Measurements from ENCODE around the gene ITGB1.
"Not testable (repeated sequence)": the region's sequence is repeated elsewhere in the genome, so short reads cannot be mapped to it uniquely, and the experiment has no call there.

Gene ITGB1

DNA sequence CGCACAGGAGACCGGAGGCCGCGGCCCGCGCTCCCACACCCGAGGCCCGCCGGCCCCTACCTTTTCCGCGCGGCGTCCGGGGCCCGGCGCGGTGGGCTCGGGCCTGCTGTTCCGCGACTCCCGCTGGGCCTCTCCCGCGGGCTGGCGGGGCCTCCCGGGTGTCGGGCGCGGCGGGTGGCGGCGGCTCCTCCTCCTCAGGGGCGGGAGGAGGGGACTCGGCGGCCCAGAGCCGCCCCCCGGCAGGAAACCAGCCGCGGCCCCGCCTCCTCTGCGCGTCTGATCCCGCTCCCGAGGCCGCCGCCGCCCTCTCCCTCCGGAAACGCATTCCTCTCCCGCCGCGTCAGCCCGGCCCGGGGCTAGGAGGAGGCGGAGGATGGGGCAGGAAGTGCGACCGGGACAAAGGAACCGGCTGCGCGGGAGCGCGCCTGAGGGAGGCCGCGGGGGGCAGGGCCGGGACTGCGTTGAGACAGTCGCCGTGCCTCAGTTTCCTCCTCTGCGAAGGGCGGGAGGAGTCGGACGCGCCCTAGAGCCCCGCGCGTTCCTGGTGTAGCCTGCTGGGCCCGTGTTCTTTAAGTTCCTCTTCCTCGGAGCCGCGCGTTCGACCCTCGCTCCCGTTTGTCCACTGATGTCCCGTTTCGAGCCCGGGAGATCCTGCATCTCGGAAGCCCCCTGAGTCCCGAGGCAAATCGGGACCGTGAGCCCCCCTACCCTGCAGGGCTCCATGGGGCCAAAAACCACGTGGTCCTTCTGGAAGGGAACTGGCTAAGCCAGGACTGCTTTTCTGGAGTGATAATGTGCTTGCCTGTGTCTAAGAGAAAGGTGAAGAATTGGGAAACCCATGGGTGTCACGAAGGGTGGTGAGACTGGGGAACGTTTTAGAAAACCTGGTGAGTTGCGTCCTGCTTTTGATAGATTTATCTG lies at the start of gene ITGB1:
Gene ITGB1, minus strand, starts transcription at position 146 of the 921 bp plus-strand sequence. CDS start 22,672 bp downstream, outside the sequence.
- Mint-ChIP-seq H3K27me3 (ENCODE audit: low read depth, poor library complexity) (no peaks in the 10 kb centered on the region), H3K9me3 (no peaks in the 10 kb centered on the region), H3K4me3 (peak within 1 kb of the TSS; percentile 95), H3K36me3 (ENCODE audit: low read depth) (no peaks in the 10 kb centered on the region), H3K27ac (peak within 1 kb of the TSS; percentile 100), H3K4me1 (peaks cover 77% of the 10 kb centered on the region)
- TF ChIP-seq, protein P1, sequence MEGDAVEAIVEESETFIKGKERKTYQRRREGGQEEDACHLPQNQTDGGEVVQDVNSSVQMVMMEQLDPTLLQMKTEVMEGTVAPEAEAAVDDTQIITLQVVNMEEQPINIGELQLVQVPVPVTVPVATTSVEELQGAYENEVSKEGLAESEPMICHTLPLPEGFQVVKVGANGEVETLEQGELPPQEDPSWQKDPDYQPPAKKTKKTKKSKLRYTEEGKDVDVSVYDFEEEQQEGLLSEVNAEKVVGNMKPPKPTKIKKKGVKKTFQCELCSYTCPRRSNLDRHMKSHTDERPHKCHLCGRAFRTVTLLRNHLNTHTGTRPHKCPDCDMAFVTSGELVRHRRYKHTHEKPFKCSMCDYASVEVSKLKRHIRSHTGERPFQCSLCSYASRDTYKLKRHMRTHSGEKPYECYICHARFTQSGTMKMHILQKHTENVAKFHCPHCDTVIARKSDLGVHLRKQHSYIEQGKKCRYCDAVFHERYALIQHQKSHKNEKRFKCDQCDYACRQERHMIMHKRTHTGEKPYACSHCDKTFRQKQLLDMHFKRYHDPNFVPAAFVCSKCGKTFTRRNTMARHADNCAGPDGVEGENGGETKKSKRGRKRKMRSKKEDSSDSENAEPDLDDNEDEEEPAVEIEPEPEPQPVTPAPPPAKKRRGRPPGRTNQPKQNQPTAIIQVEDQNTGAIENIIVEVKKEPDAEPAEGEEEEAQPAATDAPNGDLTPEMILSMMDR (IDR thresholded peaks at IDR 0.05) = no peak
- DNase-seq = peak; percentile 98

DNA sequence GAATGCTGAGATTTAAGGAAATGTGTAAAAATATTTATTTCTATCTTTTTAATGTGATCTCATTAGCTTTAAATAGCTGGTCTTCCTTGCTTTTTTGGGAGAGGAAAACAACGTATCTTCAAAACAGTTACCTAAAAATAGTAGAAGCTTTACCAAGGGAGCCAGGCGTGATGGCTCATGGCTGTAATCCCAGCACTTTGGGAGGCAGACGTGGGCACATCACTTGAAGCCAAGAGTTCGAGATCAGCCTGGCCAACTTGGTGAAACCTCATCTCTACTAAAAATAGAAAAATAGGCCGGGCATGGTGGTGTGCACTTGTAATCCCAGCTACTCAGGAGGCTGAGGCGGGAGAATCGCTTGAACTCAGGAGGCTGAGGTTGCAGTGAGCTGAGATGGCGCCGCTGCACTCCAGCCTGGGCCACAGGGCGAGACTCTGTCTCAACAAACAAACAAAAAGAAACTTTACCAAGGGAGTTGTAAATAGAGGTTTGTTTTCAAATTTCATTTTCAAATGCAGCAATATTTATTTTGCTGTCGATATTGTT lies 48.4 kb upstream of the ITGB1 start:
- Mint-ChIP-seq H3K27ac (no peak overlapping the region), H3K9me3 (no peaks in the 10 kb centered on the region), H3K27me3 (ENCODE audit: low read depth, poor library complexity) (peaks cover 15% of the 10 kb centered on the region), H3K36me3 (ENCODE audit: low read depth) (no peaks in the 10 kb centered on the region), H3K4me3 (no peak overlapping the region), H3K4me1 (peaks cover 16% of the 10 kb centered on the region)
- DNase-seq = no peak
- TF ChIP-seq, protein P1 (IDR thresholded peaks at IDR 0.05) = no peak

DNA sequence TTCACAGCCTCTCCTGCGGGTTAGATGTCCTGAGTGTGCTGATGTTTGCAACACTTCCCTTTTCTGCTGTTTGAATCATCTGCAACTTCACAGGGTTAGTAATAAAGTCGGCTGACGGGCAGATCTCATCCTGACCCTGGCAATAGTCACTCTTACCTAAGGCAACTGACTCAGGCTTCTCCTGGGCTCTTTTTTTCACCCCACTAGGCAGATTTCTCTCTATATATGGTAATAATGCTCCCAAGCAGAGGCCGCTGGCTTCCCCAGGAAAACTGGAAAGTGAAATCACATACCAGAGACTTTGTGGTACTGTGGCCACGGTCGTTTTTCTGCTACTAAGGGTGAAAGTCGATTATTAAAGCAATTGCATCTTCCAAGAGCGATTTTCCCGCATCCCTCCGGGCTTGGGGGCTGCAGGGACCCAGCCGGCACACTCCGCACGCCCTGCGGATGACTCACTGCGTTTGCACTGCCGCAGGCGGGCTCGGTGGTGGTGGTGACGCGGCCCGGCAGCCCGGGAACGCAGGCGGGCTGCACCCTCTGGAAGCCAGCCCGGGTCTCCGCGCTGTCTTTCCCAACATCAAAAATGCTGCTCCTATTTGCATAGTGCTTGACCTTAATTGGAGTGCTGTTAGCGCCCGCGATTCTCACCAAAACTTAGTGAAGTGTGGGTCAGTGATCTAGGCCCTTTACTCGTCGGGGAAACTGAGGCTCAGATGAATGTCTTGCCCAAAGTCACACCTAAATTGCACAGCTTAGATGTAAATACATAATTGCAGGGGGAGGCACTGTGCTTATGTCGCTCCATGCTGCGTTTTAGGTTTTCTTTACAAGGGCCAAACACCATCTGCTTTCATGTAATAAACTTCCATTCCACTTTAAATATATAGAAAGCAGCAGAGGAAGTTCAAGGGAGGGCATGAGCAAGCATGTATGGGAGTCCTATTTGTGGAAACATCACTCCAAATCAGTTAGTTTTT lies 47.6 kb upstream of the ITGB1 start:
- Mint-ChIP-seq H3K36me3 (ENCODE audit: low read depth) (no peaks in the 10 kb centered on the region), H3K4me1 (peaks cover 16% of the 10 kb centered on the region), H3K9me3 (no peaks in the 10 kb centered on the region), H3K4me3 (peak overlapping the region; percentile 79), H3K27me3 (ENCODE audit: low read depth, poor library complexity) (peaks cover 14% of the 10 kb centered on the region), H3K27ac (peak overlapping the region; percentile 52)
- TF ChIP-seq, protein P1 (IDR thresholded peaks at IDR 0.05) = no peak
- peak; percentile 66 for DNase-seq

DNA sequence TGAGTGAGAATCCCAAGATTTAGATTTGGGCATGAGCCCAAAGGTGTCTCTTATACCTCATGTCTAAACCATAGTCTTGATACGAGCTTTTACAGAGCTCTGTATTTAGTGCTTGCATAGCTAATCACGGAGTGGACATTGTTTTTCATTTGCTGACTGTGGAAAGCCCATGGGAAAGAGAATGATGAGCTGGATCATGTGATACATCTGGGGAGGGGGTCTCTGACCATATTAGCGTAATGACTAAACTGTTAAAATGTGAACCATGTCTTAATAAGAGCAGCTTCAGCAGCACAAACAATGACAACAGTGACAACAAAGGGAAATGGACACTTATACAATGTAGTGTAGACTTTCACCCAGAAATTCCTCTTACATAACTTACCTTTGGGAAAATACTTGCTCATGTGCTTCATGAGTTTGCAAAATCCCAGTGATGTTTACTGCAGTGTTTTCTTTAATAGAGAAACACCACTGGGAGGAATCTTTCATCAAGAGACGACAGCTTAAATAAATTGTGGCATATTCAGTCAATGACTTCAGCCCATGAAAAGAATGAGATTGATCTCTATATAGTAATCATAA lies 44.0 kb upstream of the ITGB1 start:
- Mint-ChIP-seq H3K27me3 (ENCODE audit: low read depth, poor library complexity) (peaks cover 3% of the 10 kb centered on the region), H3K27ac (no peak overlapping the region), H3K36me3 (ENCODE audit: low read depth) (no peaks in the 10 kb centered on the region), H3K9me3 (peaks cover 13% of the 10 kb centered on the region), H3K4me1 (peaks cover 11% of the 10 kb centered on the region), H3K4me3 (no peak overlapping the region)
- TF ChIP-seq, protein P1 (IDR thresholded peaks at IDR 0.05) = no peak
- DNase-seq = no peak

DNA sequence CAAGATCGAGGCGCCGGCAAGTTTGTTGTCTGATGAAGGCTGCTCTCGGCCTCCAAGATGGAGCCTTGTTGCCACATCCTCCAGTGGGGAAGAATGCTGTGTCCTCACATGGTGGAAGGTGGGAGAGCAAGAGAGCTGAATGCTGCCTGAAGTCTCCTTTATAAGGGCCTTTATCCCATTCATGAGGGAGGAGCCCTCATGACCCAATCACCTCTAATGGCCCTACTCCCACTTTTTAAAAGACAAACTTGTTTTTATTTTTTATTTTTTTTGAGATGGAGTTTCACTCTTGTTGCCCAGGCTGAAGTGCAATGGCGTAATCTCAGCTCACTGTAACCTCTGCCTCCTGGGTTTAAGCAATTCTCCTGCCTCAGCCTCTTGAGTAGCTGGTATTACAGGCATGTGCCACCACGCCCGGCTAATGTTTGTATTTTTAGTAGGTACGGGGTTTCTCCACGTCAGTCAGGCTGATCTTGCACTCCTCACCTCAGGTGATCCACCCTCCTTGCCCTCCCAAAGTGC lies 40.1 kb upstream of the ITGB1 start:
- not testable (repeated sequence) for H3K4me1 Mint-ChIP-seq; H3K36me3 Mint-ChIP-seq (ENCODE audit: low read depth); H3K27ac Mint-ChIP-seq; H3K4me3 Mint-ChIP-seq; DNase-seq; H3K27me3 Mint-ChIP-seq (ENCODE audit: low read depth, poor library complexity)
- peaks cover 17% of the 10 kb centered on the region for H3K9me3 Mint-ChIP-seq
